Measurements from ENCODE around the gene TMEM132D. TPM values are rescaled to one million over a fixed set of nuclear protein-coding genes. Genes with fewer than 3 reads are reported as not detected.
"Not testable (repeated sequence)": the region's sequence is repeated elsewhere in the genome, so short reads cannot be mapped to it uniquely, and the experiment has no call there.

The TMEM132D gene
- total RNA-seq, 1 donor from 2014 or later: 0.18 TPM

DNA sequence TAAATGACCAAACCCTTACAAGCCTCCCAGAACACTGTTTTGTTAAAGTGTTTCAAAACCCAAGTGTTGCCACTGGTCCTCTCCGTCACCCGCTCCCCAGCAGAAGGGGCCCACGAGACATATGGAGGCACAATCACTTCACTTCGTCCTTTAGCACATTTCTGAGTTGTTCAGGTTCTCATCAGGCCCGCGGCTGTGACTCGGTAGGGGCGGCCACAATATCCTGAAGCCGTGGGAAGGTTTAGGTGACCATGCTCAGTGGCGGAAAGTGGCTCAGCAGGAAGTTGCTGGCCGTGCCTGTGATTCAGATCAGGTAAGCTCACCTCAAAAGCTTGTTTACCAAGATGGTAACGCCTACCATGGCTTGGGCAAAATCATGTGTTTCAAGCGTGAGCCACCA lies 823.0 kb downstream of the TMEM132D start:
- intact Hi-C loops (cut with DNase I): no loop called here
- ATAC-seq (no peak), DNase-seq (ENCODE audit: low spot score) (no peak)

GRCh38 chr12:129080391-129080790 lies 823.4 kb downstream of the TMEM132D start:
- no peak for ATAC-seq
- intact Hi-C loops (cut with DNase I): no loop called here
- DNase-seq (ENCODE audit: low spot score): no peak

DNA sequence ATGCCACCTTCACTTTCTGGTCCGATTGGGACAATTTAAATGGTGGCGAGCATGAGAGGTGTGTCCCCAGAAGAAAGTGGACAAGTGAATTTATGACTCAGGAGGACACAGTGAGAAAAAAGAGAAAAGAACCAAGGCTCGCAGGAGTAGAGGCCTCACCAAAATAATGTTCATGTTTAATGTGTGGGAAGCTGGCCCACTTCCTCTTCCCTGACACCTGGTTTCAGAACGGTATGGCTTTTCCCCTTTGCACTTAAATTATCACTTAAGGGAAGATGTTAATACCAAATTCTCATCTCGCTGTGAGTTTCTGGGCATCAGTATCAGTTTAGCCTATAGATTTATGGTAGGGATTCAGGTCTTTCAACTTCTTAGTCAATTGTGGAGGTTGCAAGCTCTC lies 824.1 kb downstream of the TMEM132D start:
- DNase-seq (ENCODE audit: low spot score): no peak
- ATAC-seq: no peak
- intact Hi-C loops (cut with DNase I): no loop called here

- intact Hi-C loops (cut with DNase I): no loop called here
- DNase-seq (ENCODE audit: low spot score): no peak
- no peak for ATAC-seq
These were observed 827.1 kb downstream of the TMEM132D start for GRCh38 chr12:129076441-129077320.

GRCh38 chr12:129075460-129076208 lies 828.2 kb downstream of the TMEM132D start:
- ATAC-seq (no peak), DNase-seq (ENCODE audit: low spot score) (no peak)
- intact Hi-C loops (cut with DNase I): no loop called here

DNA sequence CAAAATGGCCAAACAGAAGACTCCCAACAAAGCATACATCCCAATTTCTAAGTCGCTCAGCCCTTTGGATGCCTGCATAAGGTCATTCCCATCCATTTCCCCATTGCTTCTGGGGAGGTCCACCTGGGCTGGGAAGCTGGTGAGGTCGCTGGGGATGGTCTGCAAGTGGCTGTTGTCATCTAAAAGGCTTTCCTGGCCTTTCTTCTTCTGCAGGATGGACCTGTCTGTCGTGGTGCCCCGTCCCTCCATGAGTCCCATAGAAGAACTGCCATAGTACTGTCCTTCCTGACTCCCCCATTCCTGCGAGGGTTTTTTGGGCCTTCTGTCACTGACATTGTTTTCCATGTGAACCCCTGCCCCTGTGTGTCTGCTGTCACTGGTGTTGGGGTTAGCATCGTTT lies 829.4 kb downstream of the TMEM132D start:
- ATAC-seq: no peak
- DNase-seq (ENCODE audit: low spot score): no peak
- intact Hi-C loops (cut with DNase I): no loop called here

- no peak for DNase-seq (ENCODE audit: low spot score)
- intact Hi-C loops (cut with DNase I): no loop called here
- no peak for ATAC-seq
These were observed 830.5 kb downstream of the TMEM132D start for GRCh38 chr12:129073157-129073915.

GRCh38 chr12:129071362-129071761 lies 832.5 kb downstream of the TMEM132D start:
- DNase-seq (ENCODE audit: low spot score): no peak
- intact Hi-C loops (cut with DNase I): no loop called here
- no peak for ATAC-seq

GRCh38 chr12:129069886-129070285 lies 833.9 kb downstream of the TMEM132D start:
- intact Hi-C loops (cut with DNase I): no loop called here
- no peak for DNase-seq (ENCODE audit: low spot score)
- no peak for ATAC-seq

GRCh38 chr12:129068684-129069083 lies 835.1 kb downstream of the TMEM132D start:
- no peak for ATAC-seq
- intact Hi-C loops (cut with DNase I): no loop called here

GRCh38 chr12:129067491-129067890 lies 836.3 kb downstream of the TMEM132D start:
- ATAC-seq (no peak), DNase-seq (ENCODE audit: low spot score) (no peak)
- intact Hi-C loops (cut with DNase I): no loop called here

More at GRCh38 chr12:129068684-129069083, 835.1 kb downstream of the TMEM132D start:
- DNase-seq (ENCODE audit: low spot score): no peak

DNA sequence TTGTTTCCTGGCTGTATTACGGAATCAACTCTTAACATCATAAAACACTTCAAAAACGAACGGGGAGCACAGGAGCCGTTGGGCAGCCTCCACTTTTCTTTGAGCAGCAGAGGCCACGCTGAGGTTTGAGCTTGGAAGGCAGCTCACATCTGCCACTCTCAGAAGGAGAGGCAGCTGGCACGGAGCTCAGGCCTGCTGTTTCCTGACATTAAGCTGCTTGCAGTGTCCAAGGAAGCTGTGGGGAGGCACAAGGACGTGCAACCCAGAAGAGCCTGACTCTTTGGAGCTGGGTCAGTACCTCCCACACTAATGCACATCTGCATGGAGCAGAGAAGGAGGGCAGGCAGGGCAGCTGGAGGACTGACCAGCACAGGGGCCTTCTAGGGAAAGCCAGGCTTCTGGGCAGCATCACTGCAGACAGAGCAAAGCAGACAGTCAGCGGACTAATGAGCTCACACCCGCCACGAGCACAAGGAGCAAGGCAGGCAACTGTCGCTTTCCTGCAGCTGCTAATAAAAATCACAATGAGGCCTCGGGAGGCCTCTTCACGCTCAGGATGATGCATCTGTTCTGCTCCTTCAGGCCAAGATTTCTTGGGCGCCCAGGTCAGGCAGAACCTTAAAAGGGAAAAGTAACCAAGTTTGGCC lies 839.5 kb downstream of the TMEM132D start:
- DNase-seq (ENCODE audit: low spot score) (no peak), ATAC-seq (no peak)

DNA sequence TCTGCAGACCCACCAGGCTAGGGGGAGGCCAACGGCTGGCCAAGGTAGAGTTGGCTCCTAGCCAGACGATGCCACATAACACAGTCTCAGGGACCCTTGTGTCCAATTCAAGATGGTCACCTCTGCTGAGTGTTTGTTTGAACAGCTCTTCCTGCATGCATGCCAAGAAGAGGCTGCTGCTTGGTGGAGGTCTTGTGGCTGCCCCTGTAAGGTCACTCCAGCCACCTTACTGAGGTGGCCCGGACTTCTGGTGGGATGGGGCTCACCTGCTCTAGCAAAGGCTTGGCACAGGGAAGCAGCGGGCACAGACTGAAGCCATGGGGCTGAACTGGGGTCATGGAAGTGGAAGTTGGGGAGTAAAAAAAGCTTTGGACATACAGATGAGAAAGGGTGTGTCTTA lies 840.2 kb downstream of the TMEM132D start:
- DNase-seq (ENCODE audit: low spot score) (no peak), ATAC-seq (no peak)
- intact Hi-C loops (cut with DNase I): no loop called here

More for the DNA sequence above, 839.5 kb downstream of the TMEM132D start:
- intact Hi-C loops (cut with DNase I): no loop called here

GRCh38 chr12:129053232-129053631 lies 850.6 kb downstream of the TMEM132D start:
- intact Hi-C loops (cut with DNase I): no loop called here
- ATAC-seq (no peak), DNase-seq (ENCODE audit: low spot score) (no peak)

DNA sequence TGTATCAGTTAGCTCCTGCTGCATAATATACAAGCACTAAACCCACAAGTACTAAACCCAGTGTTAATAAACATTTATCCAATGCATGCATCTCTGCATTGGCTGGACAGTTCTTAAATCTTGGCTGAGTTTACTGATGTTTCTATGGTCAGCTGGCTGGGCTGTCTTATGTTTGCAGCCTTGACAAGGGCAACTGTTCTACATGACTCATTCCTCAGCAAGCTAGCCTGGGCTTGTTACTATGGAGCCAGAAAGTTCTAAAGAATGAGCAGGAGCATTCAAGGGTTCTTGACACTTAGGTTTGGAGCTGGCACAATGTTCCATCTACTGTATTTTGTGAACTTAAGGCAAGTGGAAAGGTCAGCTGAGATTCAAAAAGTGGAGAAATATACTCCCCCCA lies 851.5 kb downstream of the TMEM132D start:
- intact Hi-C loops (cut with DNase I): no loop called here
- ATAC-seq (no peak), DNase-seq (ENCODE audit: low spot score) (no peak)

GRCh38 chr12:129049917-129050316 lies 853.9 kb downstream of the TMEM132D start:
- DNase-seq (ENCODE audit: low spot score): no peak
- intact Hi-C loops (cut with DNase I): no loop called here
- no peak for ATAC-seq

DNA sequence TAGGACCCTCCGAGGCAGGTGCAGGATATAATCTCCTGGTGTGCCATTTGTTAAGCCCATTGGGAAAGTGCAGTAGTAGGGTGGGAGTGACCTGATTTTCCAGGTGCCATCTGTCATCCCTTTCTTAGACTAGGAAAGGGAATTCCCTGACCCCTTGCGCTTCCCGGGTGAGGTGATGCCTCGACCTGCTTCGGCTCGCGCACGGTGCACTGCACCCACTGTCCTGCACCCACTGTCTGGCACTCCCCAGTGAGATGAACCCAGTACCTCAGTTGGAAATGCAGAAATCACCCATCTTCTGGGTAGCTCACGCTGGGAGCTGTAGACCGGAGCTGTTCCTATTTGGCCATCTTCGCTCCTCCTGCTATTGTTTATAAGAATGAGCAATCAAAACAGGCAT lies 860.5 kb downstream of the TMEM132D start:
- DNase-seq (ENCODE audit: low spot score); intact Hi-C loops (cut with DNase I); ATAC-seq: not testable (repeated sequence)

DNA sequence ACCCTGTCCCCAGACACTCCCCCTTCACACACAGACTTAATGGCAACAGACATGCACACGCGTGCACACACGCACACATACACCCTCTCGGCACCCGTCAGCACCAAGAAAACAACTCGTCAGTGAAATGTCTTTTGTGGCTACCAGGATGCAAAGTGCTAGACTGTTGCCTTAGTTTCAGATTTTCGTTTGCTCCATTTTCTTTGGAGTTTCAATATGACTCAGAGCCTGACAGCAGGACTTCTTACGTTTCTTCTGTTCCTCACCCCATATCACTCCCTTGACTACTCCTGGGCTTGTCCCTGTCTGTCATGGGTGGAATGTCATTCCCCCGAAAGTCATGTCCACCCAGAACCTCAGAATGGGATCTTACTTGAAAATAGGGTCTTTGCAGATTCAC lies 867.7 kb downstream of the TMEM132D start:
- ATAC-seq: no peak
- DNase-seq (ENCODE audit: low spot score): no peak
- intact Hi-C loops (cut with DNase I): no loop called here

All from sciatic nerve (tissue), 2 donors.